ENCODE data around the gene ONECUT2.

DNA sequence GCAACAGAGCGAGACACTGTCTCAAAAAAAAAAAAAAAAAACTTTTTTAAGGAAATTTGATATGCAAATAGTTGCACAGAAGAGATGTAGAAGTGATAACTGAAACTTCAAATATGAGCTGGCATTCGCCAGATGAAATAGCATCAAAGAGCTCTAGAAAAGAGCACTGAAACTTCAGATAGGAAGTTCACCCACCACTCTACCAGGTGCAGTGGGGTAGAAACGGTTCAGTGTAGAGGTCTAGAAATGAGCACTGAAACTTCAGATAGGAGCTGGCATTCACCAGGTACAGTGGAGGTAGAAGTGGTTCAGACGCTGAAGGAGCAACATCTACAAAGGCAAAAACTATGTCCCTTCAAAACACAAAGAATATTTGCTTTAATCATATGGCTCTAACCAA, 9.0 kb upstream of the ONECUT2 start:
- no peak for TF ChIP-seq POLR2A (IDR thresholded peaks at IDR 0.05)
- TF ChIP-seq, protein P1, sequence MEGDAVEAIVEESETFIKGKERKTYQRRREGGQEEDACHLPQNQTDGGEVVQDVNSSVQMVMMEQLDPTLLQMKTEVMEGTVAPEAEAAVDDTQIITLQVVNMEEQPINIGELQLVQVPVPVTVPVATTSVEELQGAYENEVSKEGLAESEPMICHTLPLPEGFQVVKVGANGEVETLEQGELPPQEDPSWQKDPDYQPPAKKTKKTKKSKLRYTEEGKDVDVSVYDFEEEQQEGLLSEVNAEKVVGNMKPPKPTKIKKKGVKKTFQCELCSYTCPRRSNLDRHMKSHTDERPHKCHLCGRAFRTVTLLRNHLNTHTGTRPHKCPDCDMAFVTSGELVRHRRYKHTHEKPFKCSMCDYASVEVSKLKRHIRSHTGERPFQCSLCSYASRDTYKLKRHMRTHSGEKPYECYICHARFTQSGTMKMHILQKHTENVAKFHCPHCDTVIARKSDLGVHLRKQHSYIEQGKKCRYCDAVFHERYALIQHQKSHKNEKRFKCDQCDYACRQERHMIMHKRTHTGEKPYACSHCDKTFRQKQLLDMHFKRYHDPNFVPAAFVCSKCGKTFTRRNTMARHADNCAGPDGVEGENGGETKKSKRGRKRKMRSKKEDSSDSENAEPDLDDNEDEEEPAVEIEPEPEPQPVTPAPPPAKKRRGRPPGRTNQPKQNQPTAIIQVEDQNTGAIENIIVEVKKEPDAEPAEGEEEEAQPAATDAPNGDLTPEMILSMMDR (IDR thresholded peaks at IDR 0.05): no peak

All from uterus (tissue), 2 donors.